ENCODE measurements around the gene SLC38A10. TPM values are rescaled to one million over a fixed set of nuclear protein-coding genes. Genes with fewer than 3 reads are reported as not detected.

The SLC38A10 gene
- total and polyA plus RNA-seq, 2 of the 4 experiments (the other 2 are of a cell fraction) = 12.7 to 46.7 TPM

- no peak for TF ChIP-seq RAD21 (IDR thresholded peaks at IDR 0.05; ENCODE audit: low read length)
Measured at GRCh38 chr17:81196505-81197408, 98.3 kb downstream of the SLC38A10 start (continued).

- Histone ChIP-seq H2AK9ac (replicated peaks; ENCODE audit: low read depth, low read length, poor library complexity) (no peak overlapping the region), H4K5ac (ENCODE audit: low read depth, low read length) (no peak overlapping the region), H3K27me3 (ENCODE audit: control insufficient read depth, insufficient read depth, low read length) (no peaks in the 10 kb centered on the region), H3K9me3 (ENCODE audit: control insufficient read depth, insufficient read depth, low read length) (no peaks in the 10 kb centered on the region), H3K9ac (ENCODE audit: low read depth, low read length) (no peak overlapping the region), H3K4ac (ENCODE audit: low read depth, low read length) (no peak overlapping the region), H3K79me1 (ENCODE audit: low read depth in 1 of 2, low read length in 2 of 2) (no peaks in the 10 kb centered on the region), H4K8ac (ENCODE audit: low read depth in 2 of 2, low read length in 2 of 2) (no peak overlapping the region), H3K4me2 (ENCODE audit: low read depth, low read length) (no peak overlapping the region), H2BK5ac (ENCODE audit: low read depth, low read length, poor library complexity, severe bottlenecking) (no peak overlapping the region), H4K91ac (ENCODE audit: insufficient read depth, low read depth, low read length) (no peak overlapping the region), H3K23ac (ENCODE audit: low read depth, low read length) (no peak overlapping the region), H3K27ac (ENCODE audit: insufficient read depth, low read length) (no peak overlapping the region), H2AK5ac (ENCODE audit: low read depth, low read length) (no peak overlapping the region), H2BK20ac (ENCODE audit: low read depth, low read length) (no peak overlapping the region), H2AFZ (replicated peaks; ENCODE audit: low read length, poor library complexity) (no peak overlapping the region), H3K4me3 (ENCODE audit: insufficient read depth, low read depth, low read length) (no peak overlapping the region), H3K18ac (ENCODE audit: low read depth, low read length) (no peak overlapping the region), H3K4me1 (ENCODE audit: control insufficient read depth, insufficient read depth, low read length) (no peaks in the 10 kb centered on the region), H2BK15ac (ENCODE audit: low read depth, low read length) (no peak overlapping the region), H2BK120ac (ENCODE audit: low read depth, low read length) (no peak overlapping the region), H3K56ac (ENCODE audit: extremely low read depth, insufficient read depth, low read length) (no peak overlapping the region), H3K36me3 (ENCODE audit: control insufficient read depth, insufficient read depth, low read length) (peaks cover 6% of the 10 kb centered on the region), H4K20me1 (ENCODE audit: insufficient read depth, low read length) (no peaks in the 10 kb centered on the region; the same call in 1 of the 2 replicates), H3K9me1 (ENCODE audit: insufficient read depth, low read length) (no peaks in the 10 kb centered on the region), H3K14ac (replicated peaks; ENCODE audit: low read depth, low read length) (no peak overlapping the region)
- DNase-seq (no peak), ATAC-seq (ENCODE audit: low read depth) (no peak)
- POLR2A ChIA-PET (ENCODE audit: unreplicated experiment) = no interaction called here
- in situ Hi-C loops (cut with MboI; ENCODE audit: low sequenced_read_pairs) (no loop called here), dilution Hi-C loops (cut with HindIII; ENCODE audit: low sequenced_read_pairs, unreplicated experiment) (no loop called here), intact Hi-C loops (cut with micrococcal nuclease) (no loop called here)
- CTCF ChIA-PET = no interaction called here
- WGBS, 2 experiments (ENCODE audit: extremely low coverage in 2 of 2, insufficient read length in 1 of 2) = 92% methylated on average over 2 of the region's 14 CpGs; no CpG with 5 or more reads in 1 of the 2 experiments
- TF ChIP-seq NFE2L2 (IDR thresholded peaks at IDR 0.05; ENCODE audit: low read depth, low read length) (no peak), MXI1 (IDR thresholded peaks at IDR 0.05; ENCODE audit: borderline replicate concordance, low read depth, low read length) (no peak), ELK1 (IDR thresholded peaks at IDR 0.05; ENCODE audit: borderline replicate concordance, low read depth, low read length) (no peak), RAD21 (IDR thresholded peaks at IDR 0.05; ENCODE audit: low read length) (no peak), CEBPB (IDR thresholded peaks at IDR 0.05; ENCODE audit: low read depth, low read length) (no peak), POLR2A (IDR thresholded peaks at IDR 0.05; ENCODE audit: low read depth, low read length) (no peak), RFX5 (IDR thresholded peaks at IDR 0.05; ENCODE audit: low read depth, low read length) (no peak), USF2 (IDR thresholded peaks at IDR 0.05; ENCODE audit: low read depth, low read length) (no peak)
- no TSS peak for BruUV-seq (replicated peaks)
Measured at GRCh38 chr17:81195941-81196495, 99.1 kb downstream of the SLC38A10 start.

All from IMR-90 (cell line).